ENCODE measurements around the gene TRIP12.
A peak's percentile ranks its signal among the peaks of the same experiment; 100 is the strongest.

The TRIP12 gene

DNA sequence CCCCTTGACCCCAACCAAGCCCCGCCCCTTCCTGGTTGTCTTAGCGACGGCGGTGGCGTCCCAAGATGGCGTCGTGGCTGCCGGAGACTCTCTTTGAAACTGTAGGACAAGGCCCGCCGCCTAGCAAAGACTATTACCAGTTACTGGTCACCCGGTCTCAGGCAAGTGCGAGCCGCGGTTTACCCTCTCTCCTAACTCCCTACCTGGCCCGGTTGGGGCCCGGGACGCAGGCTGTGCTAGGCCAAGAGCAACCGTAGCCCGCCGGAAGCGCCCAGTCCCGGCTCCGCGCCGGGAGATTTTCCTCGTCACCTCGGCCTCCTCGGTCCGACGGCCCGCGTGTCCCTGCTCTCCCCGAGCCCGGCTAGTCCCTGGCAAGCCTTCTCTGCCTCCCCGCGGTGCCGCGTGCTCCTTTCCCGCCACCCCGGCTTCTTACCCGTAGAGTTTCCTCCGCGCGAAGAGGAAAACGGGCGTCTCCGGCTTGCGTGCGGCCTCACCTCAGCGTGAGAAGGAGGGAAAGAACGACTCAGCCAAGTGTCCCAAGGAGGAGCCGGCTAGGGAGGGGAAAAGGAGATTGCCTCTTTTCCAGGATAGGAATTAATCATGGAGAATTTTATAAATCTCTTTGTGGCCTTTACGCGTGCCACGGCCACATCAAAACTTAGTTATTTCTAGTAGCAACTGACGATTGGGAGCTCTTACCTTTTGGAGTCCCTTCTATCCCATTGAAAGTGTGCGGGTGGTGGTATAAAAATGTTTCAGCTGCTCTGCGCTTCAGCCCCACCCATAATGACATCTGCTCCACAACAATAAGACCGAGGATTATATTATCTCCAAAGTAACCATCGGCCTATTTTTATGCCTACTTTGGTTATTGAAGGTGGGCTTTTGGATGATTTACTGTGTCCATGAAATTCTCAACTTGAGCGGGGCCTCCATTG is 909 bp upstream of the TRIP12 start, which contains the start of gene FBXO36:
FBXO36 (plus strand) TSS at position 55 of the 938 bp plus-strand sequence; CDS start at position 66, 11 bp downstream.
- Histone ChIP-seq H3K27me3 (no peaks in the 10 kb centered on the region), H3K4me1 (peaks cover 21 to 46% (median 39%) of the 10 kb centered on the region in 10 experiments), H3K4me3 (peak within 1 kb of the TSS; percentile 75 to 99 (median 94)), H3K4me2 (peak within 1 kb of the TSS; percentile 89 to 98 (median 95)), H3K9ac (peak within 1 kb of the TSS; percentile 89 to 100 (median 96)), H3K9me3 (replicated peaks in 1 of 11) (no peaks in the 10 kb centered on the region), H3K27ac (peak within 1 kb of the TSS; percentile 87 to 99 (median 97)), H3K36me3 (peaks cover 6 to 20% (median 14%) of the 10 kb centered on the region in 11 experiments; a peak in 21 of 22 replicates), H4K20me1 (peaks cover 26 to 37% (median 32%) of the 10 kb centered on the region in 11 experiments)
- no peak for TF ChIP-seq Cebpa-rat (IDR thresholded peaks at IDR 0.05)

DNA sequence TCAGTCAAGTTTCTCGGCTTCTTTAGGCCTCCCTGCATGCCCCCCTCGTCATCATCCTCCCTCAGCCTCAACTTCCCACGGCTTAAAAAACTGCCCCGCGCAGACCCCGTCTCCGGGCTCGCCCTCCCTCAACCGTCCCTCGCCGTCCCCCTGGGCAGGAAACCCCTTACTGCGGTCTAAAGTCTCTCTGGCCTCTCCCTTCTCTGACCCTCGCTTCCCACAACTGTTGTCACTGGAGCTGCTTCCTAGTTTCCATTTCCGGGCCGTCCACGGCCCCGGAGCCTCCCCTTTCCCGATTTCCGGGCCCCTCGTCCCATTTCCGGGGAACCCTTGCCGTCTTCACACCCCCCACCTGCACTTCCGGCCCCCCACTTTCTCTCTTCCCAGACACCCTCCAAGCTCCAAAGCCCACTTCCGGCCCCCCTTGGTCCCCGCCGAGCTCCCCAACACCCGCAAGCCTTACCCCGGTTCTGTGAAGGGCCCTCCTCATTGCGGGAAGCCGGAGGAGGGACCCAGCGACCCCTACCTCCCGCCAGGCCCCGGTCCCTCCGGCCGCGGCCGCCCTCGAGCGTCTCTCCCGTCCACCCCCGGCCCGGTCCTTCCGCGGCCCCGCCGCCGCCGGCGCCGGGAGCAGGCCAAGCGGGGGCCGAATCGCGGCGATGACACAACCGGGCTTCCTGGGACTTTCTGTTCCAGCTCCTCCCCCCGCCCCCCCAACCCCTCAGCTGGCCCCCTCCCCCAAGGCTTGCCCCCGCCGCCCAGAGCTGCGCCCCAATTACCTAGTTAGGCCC is 513 bp downstream of the TRIP12 start:
- Histone ChIP-seq H3K4me1 (peaks cover 21 to 60% (median 41%) of the 10 kb centered on the region in 10 experiments), H3K9me3 (replicated peaks in 1 of 11) (no peaks in the 10 kb centered on the region), H3K4me2 (peak overlapping the region; percentile 83 to 98 (median 93)), H3K4me3 (peak overlapping the region; percentile 75 to 99 (median 94)), H4K20me1 (peaks cover 39 to 51% (median 46%) of the 10 kb centered on the region in 11 experiments), H3K9ac (peak overlapping the region; percentile 89 to 100 (median 96)), H3K36me3 (peaks cover 17 to 34% (median 27%) of the 10 kb centered on the region in 11 experiments; a peak in 21 of 22 replicates), H3K27me3 (no peaks in the 10 kb centered on the region), H3K27ac (peak overlapping the region; percentile 87 to 99 (median 97))
- no peak for TF ChIP-seq Cebpa-rat (IDR thresholded peaks at IDR 0.05)

DNA sequence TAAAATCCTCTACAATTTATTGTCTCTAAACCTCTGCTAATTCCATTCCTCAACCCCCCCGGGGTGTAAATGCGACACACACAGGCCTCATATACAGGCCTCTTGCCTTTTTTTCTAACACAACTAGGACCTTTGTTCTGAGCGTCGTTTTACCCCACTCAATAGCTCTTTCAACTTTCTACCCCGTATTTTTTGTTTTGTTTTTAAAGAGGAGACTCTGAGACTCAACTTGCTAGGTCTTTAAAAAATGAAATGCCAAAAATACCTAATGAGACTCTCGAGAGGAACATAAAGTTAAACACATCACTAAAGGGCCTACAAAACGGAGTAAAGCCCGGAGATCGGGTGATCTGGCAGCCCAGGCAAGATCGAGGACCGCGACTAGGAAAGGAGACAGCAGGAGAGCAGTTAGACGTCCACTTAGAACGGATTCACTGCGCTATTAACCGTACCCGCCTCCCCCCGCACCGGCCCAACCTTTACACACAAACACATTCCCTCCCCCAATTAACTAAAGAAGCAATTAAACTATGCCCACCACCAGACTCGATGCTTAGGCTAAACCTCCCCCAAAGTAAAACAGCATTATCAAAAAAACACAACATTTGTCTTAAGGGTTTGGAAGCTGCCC is 1.7 kb downstream of the TRIP12 start:
- Histone ChIP-seq H3K4me2 (peak overlapping the region; percentile 83 to 98 (median 93)), H4K20me1 (peaks cover 47 to 63% (median 58%) of the 10 kb centered on the region in 11 experiments), H3K27ac (peak overlapping the region; percentile 87 to 99 (median 97)), H3K9ac (peak overlapping the region; percentile 89 to 100 (median 96)), H3K4me3 (peak overlapping the region; percentile 75 to 99 (median 94)), H3K9me3 (replicated peaks in 1 of 11) (no peaks in the 10 kb centered on the region), H3K36me3 (peaks cover 20 to 46% (median 36%) of the 10 kb centered on the region in 11 experiments; a peak in 21 of 22 replicates), H3K27me3 (no peaks in the 10 kb centered on the region), H3K4me1 (peaks cover 31 to 68% (median 53%) of the 10 kb centered on the region in 10 experiments)
- TF ChIP-seq Cebpa-rat (IDR thresholded peaks at IDR 0.05) = no peak

DNA sequence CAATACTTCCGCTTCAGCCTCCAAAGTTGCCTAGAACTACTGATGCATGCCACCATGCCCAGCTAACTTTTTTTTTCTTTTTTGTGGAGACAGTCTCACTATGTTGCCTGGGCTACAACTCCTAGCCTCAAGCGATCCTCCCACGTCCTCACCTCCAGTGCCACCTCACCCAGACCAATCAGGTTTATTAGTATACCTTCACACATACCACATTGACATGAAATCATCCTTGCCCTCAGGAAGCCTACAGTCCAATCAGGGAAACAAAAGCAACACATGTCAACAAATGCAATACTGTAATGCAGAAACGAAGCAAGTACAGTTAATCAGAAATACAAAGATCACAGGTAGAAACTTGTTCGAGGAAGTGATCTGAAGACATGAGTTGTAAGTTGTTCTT is 4.0 kb downstream of the TRIP12 start:
- H3K27ac ChIP-seq = no peak overlapping the region
- no peaks in the 10 kb centered on the region for H3K27me3 ChIP-seq
- peak overlapping the region in 6 of 11 experiments; percentile 1 to 94 (median 62); a peak in 7 of 22 replicates for H3K4me2 ChIP-seq
- H3K4me1 ChIP-seq = peaks cover 32 to 71% (median 56%) of the 10 kb centered on the region in 10 experiments
- H3K36me3 ChIP-seq = peaks cover 20 to 64% (median 36%) of the 10 kb centered on the region in 11 experiments; a peak in 21 of 22 replicates
- peaks cover 61 to 86% (median 81%) of the 10 kb centered on the region in 11 experiments for H4K20me1 ChIP-seq
- H3K9me3 ChIP-seq (replicated peaks in 1 of 11) = no peaks in the 10 kb centered on the region
- no peak overlapping the region for H3K9ac ChIP-seq
- TF ChIP-seq Cebpa-rat (IDR thresholded peaks at IDR 0.05) = no peak
- H3K4me3 ChIP-seq = no peak overlapping the region

DNA sequence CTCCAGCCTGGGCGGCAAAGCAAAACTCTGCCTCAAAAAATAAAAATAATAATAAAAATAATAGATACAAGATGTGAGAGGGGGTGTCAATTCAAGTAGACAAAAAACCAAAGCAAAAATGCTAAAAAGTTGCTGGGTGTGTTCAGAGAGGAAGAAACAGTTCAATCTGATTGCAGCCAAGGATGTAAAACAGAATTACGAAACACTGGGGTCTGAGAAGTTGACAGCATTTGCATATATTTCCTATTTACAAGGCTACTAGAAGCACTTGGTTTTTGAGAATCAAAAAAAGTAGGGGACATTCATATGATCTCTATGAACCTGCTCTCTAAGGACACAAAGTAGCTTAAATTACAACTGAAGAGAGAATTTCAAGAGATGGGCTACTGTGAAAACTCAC is 7.6 kb downstream of the TRIP12 start:
- Histone ChIP-seq H3K4me1 (peaks cover 42 to 100% (median 72%) of the 10 kb centered on the region in 10 experiments), H3K27me3 (no peaks in the 10 kb centered on the region), H3K4me2 (peak overlapping the region; percentile 37 to 93 (median 88)), H3K4me3 (peak overlapping the region in 9 of 10 experiments; percentile 8 to 57 (median 46); a peak in 14 of 20 replicates), H3K27ac (peak overlapping the region in 10 of 11 experiments; percentile 53 to 78 (median 66); a peak in 20 of 22 replicates), H4K20me1 (peaks cover 78 to 100% (median 100%) of the 10 kb centered on the region in 11 experiments), H3K9me3 (replicated peaks in 1 of 11) (no peaks in the 10 kb centered on the region), H3K36me3 (peaks cover 28 to 72% (median 43%) of the 10 kb centered on the region in 11 experiments), H3K9ac (peak overlapping the region; percentile 36 to 69 (median 61); a peak in 21 of 22 replicates)
- peak in 6 of 11 experiments; percentile 15 to 73 (median 33); a peak in 7 of 22 replicates for TF ChIP-seq Cebpa-rat (IDR thresholded peaks at IDR 0.05)

DNA sequence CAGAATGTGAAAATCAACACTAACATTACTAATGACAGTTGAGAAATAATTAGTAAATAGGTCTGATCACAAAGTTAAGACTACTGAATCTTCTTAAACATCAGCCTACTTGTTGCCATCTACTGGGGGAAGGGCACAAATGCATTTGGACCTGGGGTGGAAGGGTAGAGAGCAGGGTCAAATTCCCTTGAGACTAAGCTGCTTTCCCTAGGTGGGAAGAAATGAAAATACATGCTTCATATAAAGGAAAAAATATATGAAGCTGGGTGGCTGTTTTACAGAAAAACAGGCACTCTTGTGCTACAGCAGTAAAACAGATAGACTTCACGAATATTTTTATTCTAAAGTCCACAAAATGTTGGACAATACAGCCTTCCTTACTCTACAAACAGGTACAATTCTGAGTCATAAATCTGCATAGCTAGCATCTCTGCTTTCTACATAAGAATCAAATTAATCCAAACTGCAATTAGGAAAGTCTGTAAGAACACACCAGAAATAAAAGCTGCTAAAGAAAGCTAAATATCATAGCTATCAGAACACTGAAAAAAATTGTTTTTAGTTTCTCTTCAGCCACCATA is 10.9 kb downstream of the TRIP12 start:
- Histone ChIP-seq H3K4me2 (peak overlapping the region; percentile 1 to 90 (median 28); a peak in 14 of 22 replicates), H3K36me3 (peaks cover 38 to 73% (median 47%) of the 10 kb centered on the region in 11 experiments), H3K9me3 (replicated peaks in 1 of 11) (no peaks in the 10 kb centered on the region), H4K20me1 (peaks cover 80 to 100% (median 100%) of the 10 kb centered on the region in 11 experiments), H3K9ac (0 out of 22 replicates have a peak overlapping the region, but pooled peaks of 1 of the 11 experiments have one; percentile 7), H3K4me3 (no peak overlapping the region), H3K4me1 (peaks cover 38 to 73% (median 56%) of the 10 kb centered on the region in 10 experiments), H3K27ac (no peak overlapping the region), H3K27me3 (no peaks in the 10 kb centered on the region)
- no peak for TF ChIP-seq Cebpa-rat (IDR thresholded peaks at IDR 0.05)

DNA sequence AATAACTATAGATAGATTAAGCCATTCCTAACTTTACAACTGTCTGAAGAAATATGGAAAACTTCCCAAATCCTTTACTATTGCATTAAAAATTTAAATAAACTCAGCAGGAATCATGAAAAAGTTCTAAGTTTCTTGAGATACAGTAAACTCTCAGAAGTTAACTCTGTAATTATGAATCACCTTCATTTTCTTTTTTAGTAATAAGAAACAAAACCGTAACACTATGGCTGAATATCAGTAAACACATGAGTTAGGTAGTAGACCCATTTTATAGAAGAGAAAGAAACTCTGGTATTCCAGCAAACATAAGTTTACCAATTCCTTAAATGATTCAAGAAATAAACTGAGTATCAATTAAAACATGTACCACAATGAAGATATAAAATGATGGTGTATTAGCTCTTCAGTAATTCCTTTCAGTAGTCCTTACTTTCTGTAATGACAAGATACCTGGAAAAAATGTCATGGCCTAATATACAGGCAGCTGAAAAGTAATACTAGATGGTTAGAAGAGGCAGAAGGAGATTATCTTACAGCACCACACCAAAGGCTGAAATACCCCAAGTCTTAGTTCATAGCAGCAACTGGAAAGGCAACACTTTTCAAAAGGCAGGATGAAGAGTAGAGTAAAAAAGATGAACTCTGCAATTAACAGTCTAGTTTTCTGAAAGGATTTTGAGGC is 11.5 kb downstream of the TRIP12 start:
- Histone ChIP-seq H3K27me3 (no peaks in the 10 kb centered on the region), H3K4me3 (no peak overlapping the region), H4K20me1 (peaks cover 82 to 100% (median 100%) of the 10 kb centered on the region in 11 experiments), H3K4me2 (peak overlapping the region in 8 of 11 experiments; percentile 1 to 90 (median 41); a peak in 9 of 22 replicates), H3K27ac (no peak overlapping the region), H3K36me3 (peaks cover 44 to 73% (median 49%) of the 10 kb centered on the region in 11 experiments), H3K9me3 (replicated peaks in 1 of 11) (no peaks in the 10 kb centered on the region), H3K9ac (0 out of 22 replicates have a peak overlapping the region, but pooled peaks of 1 of the 11 experiments have one; percentile 7), H3K4me1 (peaks cover 34 to 67% (median 50%) of the 10 kb centered on the region in 10 experiments)
- no peak for TF ChIP-seq Cebpa-rat (IDR thresholded peaks at IDR 0.05)
